OCI-LY3 (cell line): ENCODE data around the gene NOP16.

Experiments
- H2AFZ ChIP-seq: fragments of 200-600, 300-600 bp; shearing (Covaris generic); 2 replicates; pipeline ENCODE4 v1.6.0; 2014; ENCODE audit warnings: antibody characterized with exemption, low read depth, low read length
- H3K27ac ChIP-seq: fragments of 200-600, 300-600 bp; sonication (generic); 2 replicates; pipeline ENCODE4 v1.5.1; 2014; ENCODE audit warnings: mild to moderate bottlenecking, low read length, moderate library complexity, mixed read lengths
- H3K27me3 ChIP-seq: fragments of 200-600, 300-600 bp; sonication (generic); 2 replicates; pipeline ENCODE4 v1.6.1; 2014; ENCODE audit warnings: low read depth, low read length, mixed read lengths
- H3K36me3 ChIP-seq: fragments of 200-600, 300-600 bp; sonication (generic); replicated peaks from 2 replicates; pipeline ENCODE3; 2014; ENCODE audit warnings: low read depth, low read length, mixed read lengths
- H3K4me1 ChIP-seq: fragments of 300-600, 200-600 bp; sonication (generic); 2 replicates; pipeline ENCODE4 v1.6.1; 2014; ENCODE audit warnings: low read length, mixed read lengths
- H3K4me2 ChIP-seq: fragments of 200-600, 300-600 bp; sonication (generic); 2 replicates; pipeline ENCODE4 v1.6.1; 2014; ENCODE audit warnings: low read length, mixed read lengths
- H3K4me3 ChIP-seq: fragments of 300-600, 200-600 bp; sonication (generic); 2 replicates; pipeline ENCODE4 v1.5.1; 2014; ENCODE audit warnings: antibody characterized with exemption, mild to moderate bottlenecking, low read length, moderate library complexity
- H3K79me2 ChIP-seq: fragments of 300-600, 200-600 bp; shearing (Covaris generic); 2 replicates; pipeline ENCODE4 v1.6.1; 2014; ENCODE audit warnings: mild to moderate bottlenecking, low read length, mixed read lengths
- H3K9ac ChIP-seq: fragments of 300-600, 200-600 bp; shearing (Covaris generic); 2 replicates; pipeline ENCODE4 v1.6.0; 2014; ENCODE audit warnings: mild to moderate bottlenecking, low read length, moderate library complexity
- H3K9me3 ChIP-seq: fragments of 200-600, 300-600 bp; shearing (Covaris generic); 2 replicates; pipeline ENCODE4 v1.6.1; 2014; ENCODE audit warnings: low read length, mixed read lengths; ENCODE audit not compliant: insufficient read depth
- H4K20me1 ChIP-seq: fragments of 200-600, 300-600 bp; sonication (generic); 2 replicates; pipeline ENCODE4 v1.6.1; 2016; ENCODE audit warnings: low read length, mixed read lengths; ENCODE audit not compliant: insufficient read depth
- EZH2phosphoT487 ChIP-seq: fragments of 200-600 bp; shearing (Covaris generic); IDR thresholded peaks from 2 replicates; pipeline ENCODE4 v1.6.1; 2018; ENCODE audit warnings: antibody characterized with exemption, mixed run types, low read depth
- TF ChIP-seq, protein P1 (sequence below): fragments of 200-600, 300-600 bp; sonication (generic); IDR thresholded peaks from 2 replicates; pipeline ENCODE4 v1.5.1; 2014; ENCODE audit warnings: antibody characterized with exemption, low read length, low read depth

Gene NOP16

DNA sequence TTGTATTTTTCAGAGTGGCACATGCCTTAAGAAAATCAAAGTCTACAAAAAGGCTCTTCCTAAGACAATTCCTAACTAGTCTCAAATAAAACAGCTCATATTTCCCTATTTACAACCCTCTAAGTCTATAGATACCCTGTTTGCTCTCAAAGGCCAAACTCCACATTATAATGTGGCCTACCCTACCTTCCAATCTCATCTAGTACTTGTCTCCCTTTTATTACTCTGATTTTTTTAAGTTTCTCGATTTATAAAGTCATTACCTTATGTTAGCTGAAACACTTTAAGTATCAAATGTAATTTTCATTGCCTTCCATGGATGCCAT lies 46.3 kb downstream of the NOP16 start:
- Histone ChIP-seq H3K79me2 (no peaks in the 10 kb centered on the region), H3K9ac (no peak overlapping the region), H3K4me2 (no peak overlapping the region), H3K4me3 (no peak overlapping the region), H2AFZ (no peak overlapping the region), H4K20me1 (no peaks in the 10 kb centered on the region), H3K27me3 (no peaks in the 10 kb centered on the region), H3K9me3 (no peaks in the 10 kb centered on the region), H3K27ac (no peak overlapping the region), H3K4me1 (no peaks in the 10 kb centered on the region), H3K36me3 (peaks cover 36% of the 10 kb centered on the region)
- no peak for TF ChIP-seq EZH2phosphoT487
- TF ChIP-seq, protein P1, sequence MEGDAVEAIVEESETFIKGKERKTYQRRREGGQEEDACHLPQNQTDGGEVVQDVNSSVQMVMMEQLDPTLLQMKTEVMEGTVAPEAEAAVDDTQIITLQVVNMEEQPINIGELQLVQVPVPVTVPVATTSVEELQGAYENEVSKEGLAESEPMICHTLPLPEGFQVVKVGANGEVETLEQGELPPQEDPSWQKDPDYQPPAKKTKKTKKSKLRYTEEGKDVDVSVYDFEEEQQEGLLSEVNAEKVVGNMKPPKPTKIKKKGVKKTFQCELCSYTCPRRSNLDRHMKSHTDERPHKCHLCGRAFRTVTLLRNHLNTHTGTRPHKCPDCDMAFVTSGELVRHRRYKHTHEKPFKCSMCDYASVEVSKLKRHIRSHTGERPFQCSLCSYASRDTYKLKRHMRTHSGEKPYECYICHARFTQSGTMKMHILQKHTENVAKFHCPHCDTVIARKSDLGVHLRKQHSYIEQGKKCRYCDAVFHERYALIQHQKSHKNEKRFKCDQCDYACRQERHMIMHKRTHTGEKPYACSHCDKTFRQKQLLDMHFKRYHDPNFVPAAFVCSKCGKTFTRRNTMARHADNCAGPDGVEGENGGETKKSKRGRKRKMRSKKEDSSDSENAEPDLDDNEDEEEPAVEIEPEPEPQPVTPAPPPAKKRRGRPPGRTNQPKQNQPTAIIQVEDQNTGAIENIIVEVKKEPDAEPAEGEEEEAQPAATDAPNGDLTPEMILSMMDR: no peak

DNA sequence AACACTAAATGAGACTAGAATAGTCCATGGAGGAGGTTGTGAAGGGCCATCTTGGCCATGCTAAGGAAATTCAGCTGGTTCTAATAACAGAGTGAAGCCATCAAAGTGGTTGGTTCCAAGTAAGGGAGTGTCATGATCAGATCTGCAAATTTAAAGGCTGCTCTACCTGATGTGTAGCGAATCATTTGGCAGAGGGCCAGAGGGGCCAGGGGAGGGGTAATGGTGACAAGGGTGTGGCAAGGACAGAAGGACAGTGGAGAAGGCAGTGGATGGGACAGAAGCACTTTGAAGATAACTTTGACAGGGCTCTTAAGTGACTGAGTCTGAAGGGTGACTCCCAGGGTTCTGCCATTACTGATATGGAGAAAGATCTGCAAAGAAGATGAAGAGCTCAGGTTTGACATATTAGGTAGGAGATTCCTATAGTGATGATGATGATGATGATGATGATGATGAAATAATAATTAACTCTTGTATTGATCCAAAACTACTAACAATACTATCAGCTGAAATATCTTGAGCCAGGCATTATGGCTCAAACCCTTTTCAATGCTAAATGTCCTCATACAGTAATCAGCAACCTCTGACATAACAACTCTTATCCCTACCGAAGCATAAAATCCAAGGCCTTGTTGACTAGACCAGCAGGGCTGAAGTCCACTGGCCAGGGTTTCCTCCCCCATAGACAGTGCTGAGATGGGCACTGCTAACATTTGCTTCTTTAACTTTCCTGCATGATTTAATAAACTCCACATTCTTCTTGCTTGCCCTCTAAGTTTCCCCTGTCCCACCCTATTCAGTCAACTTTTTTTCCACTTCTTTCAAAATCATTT lies 46.9 kb downstream of the NOP16 start:
- no peak overlapping the region for H2AFZ ChIP-seq
- H3K4me2 ChIP-seq: no peak overlapping the region
- no peaks in the 10 kb centered on the region for H3K4me1 ChIP-seq
- no peaks in the 10 kb centered on the region for H4K20me1 ChIP-seq
- H3K9ac ChIP-seq: no peak overlapping the region
- H3K9me3 ChIP-seq: no peaks in the 10 kb centered on the region
- H3K79me2 ChIP-seq: no peaks in the 10 kb centered on the region
- H3K27me3 ChIP-seq: no peaks in the 10 kb centered on the region
- no peak overlapping the region for H3K27ac ChIP-seq
- no peak overlapping the region for H3K4me3 ChIP-seq
- peaks cover 42% of the 10 kb centered on the region for H3K36me3 ChIP-seq
- no peak for TF ChIP-seq EZH2phosphoT487
- TF ChIP-seq, protein P1: no peak

DNA sequence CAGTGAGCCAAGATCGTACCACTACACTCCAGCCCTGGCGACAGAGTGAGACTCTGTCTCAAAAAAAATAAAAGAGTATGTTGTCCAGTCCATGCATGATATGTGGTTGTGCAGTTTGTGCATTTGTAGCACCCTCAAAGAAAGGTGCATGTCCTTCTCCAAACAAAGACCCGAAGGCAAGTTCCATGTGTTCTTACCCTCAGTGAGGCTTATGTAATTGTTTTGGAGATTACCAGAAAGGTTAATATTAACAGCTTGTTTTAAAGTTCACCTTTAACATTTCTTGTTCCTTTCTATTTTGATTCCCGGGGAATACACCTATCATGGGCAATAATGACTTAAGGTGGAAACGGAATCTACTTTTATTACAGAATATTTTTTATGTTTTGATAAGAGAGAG lies 49.1 kb downstream of the NOP16 start:
- no peaks in the 10 kb centered on the region for H3K9me3 ChIP-seq
- H3K27me3 ChIP-seq: no peaks in the 10 kb centered on the region
- no peak overlapping the region for H3K27ac ChIP-seq
- H3K9ac ChIP-seq: no peak overlapping the region
- peaks cover 30% of the 10 kb centered on the region for H3K36me3 ChIP-seq
- no peak overlapping the region for H3K4me2 ChIP-seq
- H2AFZ ChIP-seq: no peak overlapping the region
- no peak for TF ChIP-seq EZH2phosphoT487
- TF ChIP-seq, protein P1: no peak
- H3K79me2 ChIP-seq: no peaks in the 10 kb centered on the region
- H3K4me3 ChIP-seq: no peak overlapping the region
- H3K4me1 ChIP-seq: no peaks in the 10 kb centered on the region
- no peaks in the 10 kb centered on the region for H4K20me1 ChIP-seq

DNA sequence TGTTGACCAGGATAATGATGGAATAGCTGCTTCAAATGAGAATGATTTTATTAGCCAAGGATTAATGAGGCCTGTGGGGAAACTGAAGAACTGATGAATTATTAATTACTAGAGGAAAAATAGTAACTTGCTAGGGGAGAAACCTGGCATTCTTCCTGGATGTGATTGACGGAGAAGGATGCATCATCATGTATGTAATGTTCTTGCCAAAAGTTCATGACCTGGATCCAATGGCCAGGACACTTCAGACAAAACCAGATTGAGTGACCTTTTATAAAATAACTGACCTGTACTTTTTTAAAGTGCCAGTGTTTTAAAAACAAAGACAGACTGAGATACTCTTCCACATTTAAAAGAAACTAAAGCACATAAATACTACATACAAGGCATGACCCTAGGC lies 50.5 kb downstream of the NOP16 start:
- no peak for TF ChIP-seq EZH2phosphoT487
- TF ChIP-seq, protein P1: no peak
- no peaks in the 10 kb centered on the region for H3K27me3 ChIP-seq
- H3K9ac ChIP-seq: no peak overlapping the region
- H2AFZ ChIP-seq: no peak overlapping the region
- no peaks in the 10 kb centered on the region for H3K79me2 ChIP-seq
- H3K27ac ChIP-seq: no peak overlapping the region
- H3K4me2 ChIP-seq: no peak overlapping the region
- H3K36me3 ChIP-seq: peaks cover 38% of the 10 kb centered on the region
- no peak overlapping the region for H3K4me3 ChIP-seq
- peaks cover 6% of the 10 kb centered on the region; the same call in 1 of the 2 replicates for H3K9me3 ChIP-seq
- H3K4me1 ChIP-seq: no peaks in the 10 kb centered on the region
- H4K20me1 ChIP-seq: no peaks in the 10 kb centered on the region
